GM08714 (cell line): ENCODE measurements around the gene GPR137B.
"Not testable (repeated sequence)": the region's sequence is repeated elsewhere in the genome, so short reads cannot be mapped to it uniquely, and the experiment has no call there.

ENCODE experiments used
- H3K4me3 ChIP-seq: fragments of 200-500 bp; sonication (Bioruptor generic); 2 replicates; pipeline ENCODE4 v1.5.1; 2014; ENCODE audit warnings: mild to moderate bottlenecking, low read length, inconsistent platforms
- ZNF274 ChIP-seq: IDR thresholded peaks from 2 replicates; pipeline ENCODE4 v1.6.1; 2012; ENCODE audit warnings: mild to moderate bottlenecking, low read depth, low read length

Gene GPR137B

GRCh38 chr1:236172041-236172579 lies 29.8 kb downstream of the GPR137B start:
- H3K4me3 ChIP-seq, result no peak overlapping the region

GRCh38 chr1:236173174-236173767 lies 30.9 kb downstream of the GPR137B start:
- H3K4me3 ChIP-seq, result no peak overlapping the region
- TF ChIP-seq ZNF274, result no peak

More at GRCh38 chr1:236172041-236172579, 29.8 kb downstream of the GPR137B start:
- TF ChIP-seq ZNF274, result no peak

- TF ChIP-seq ZNF274, result no peak
Observed at GRCh38 chr1:236175642-236176336, 33.5 kb downstream of the GPR137B start.

GRCh38 chr1:236176337-236177336 lies 34.3 kb downstream of the GPR137B start:
- TF ChIP-seq ZNF274, result no peak

More at GRCh38 chr1:236175642-236176336, 33.5 kb downstream of the GPR137B start:
- H3K4me3 ChIP-seq, result no peak overlapping the region

GRCh38 chr1:236179634-236180033 lies 37.3 kb downstream of the GPR137B start:
- no peak for TF ChIP-seq ZNF274
- no peak overlapping the region for H3K4me3 ChIP-seq

More at GRCh38 chr1:236176337-236177336, 34.3 kb downstream of the GPR137B start:
- no peak overlapping the region for H3K4me3 ChIP-seq

- no peak for TF ChIP-seq ZNF274
- H3K4me3 ChIP-seq, result no peak overlapping the region
Observed at GRCh38 chr1:236181059-236181458, 38.7 kb downstream of the GPR137B start.

GRCh38 chr1:236185687-236186086 lies 43.3 kb downstream of the GPR137B start:
- TF ChIP-seq ZNF274, result no peak

GRCh38 chr1:236186471-236186870 lies 44.1 kb downstream of the GPR137B start:
- H3K4me3 ChIP-seq, result not testable (repeated sequence)

More at GRCh38 chr1:236185687-236186086, 43.3 kb downstream of the GPR137B start:
- no peak overlapping the region for H3K4me3 ChIP-seq

- H3K4me3 ChIP-seq, result not testable (repeated sequence)
Observed at GRCh38 chr1:236188084-236188483, 45.7 kb downstream of the GPR137B start.

- TF ChIP-seq ZNF274, result no peak
- H3K4me3 ChIP-seq, result no peak overlapping the region
Observed at GRCh38 chr1:236193184-236193583, 50.8 kb downstream of the GPR137B start.

GRCh38 chr1:236200925-236201324 lies 58.6 kb downstream of the GPR137B start:
- TF ChIP-seq ZNF274, result no peak
- H3K4me3 ChIP-seq, result no peak overlapping the region

- TF ChIP-seq ZNF274, result no peak
- no peak overlapping the region for H3K4me3 ChIP-seq
Observed at GRCh38 chr1:236201786-236202185, 59.4 kb downstream of the GPR137B start.

- TF ChIP-seq ZNF274, result no peak
- no peak overlapping the region for H3K4me3 ChIP-seq
Observed at GRCh38 chr1:236204039-236204438, 61.7 kb downstream of the GPR137B start.

- TF ChIP-seq ZNF274, result no peak
- H3K4me3 ChIP-seq, result no peak overlapping the region
Observed at GRCh38 chr1:236204656-236205055, 62.3 kb downstream of the GPR137B start.
